Superior temporal gyrus (tissue), 1 donor: Measurements from ENCODE around the gene EMC9.

Experiments
- DNase-seq: peaks from one replicate; pipeline ENCODE4 v3.0.0-alpha.2; 2016; ENCODE audit errors: extremely low spot score

The EMC9 gene

DNA sequence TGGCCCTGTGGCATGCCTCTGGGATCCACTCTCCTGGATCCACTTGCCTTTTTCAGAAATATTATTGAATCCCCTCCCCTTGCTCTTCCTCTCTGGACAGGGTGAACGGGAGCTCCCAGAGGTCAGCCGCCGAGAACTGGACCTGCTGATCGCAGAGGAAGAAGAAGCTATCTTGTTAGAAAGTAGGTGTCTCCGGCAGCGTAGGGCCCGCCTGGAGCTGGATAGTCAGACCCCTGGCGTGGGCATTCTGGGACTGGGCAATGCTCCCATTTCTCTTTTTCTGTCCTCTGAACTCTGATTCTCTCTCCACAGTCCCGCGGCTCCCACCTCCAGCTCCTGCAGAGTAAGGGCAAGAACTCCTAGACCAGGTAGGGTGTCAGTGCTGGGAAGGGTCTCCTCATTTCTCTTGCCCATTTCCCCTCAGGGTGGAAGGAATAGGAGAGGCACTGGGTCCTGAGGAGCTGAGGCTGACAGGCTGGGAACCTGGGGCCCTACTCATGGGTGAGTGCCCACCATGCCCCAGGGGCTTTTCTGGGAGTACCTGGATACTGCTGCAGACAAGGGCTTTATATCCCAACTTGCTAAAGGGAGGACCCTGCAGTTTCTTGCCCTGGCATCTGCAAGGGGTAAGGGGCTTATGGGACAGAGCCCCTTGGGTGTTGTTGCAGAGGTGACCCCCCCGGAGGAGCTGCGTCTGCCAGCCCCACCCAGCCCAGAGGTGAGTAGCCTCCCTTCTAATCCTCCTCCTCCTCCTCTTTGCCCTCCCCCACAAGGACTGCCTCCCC is 35.8 kb upstream of the EMC9 start:
- DNase-seq, result no peak

DNA sequence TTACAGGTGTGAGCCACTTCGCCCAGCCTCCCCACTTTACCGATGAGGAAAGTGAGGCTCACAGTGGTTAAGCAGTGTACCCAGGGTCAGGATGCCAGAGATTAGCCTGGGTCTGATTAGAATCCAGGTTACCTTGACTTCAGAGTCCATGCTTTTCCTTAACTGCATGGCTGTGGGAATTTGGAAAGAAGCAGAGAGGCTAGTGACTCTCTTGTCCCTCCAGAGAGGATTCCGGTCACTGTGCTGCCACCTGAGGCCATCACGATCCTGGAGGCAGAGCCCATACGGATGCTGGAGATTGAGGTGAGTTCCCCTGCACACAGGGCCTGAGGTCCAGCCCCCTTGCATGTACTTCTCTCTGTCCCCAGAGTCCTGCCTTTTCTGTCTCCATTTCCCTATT is 35.2 kb upstream of the EMC9 start:
- DNase-seq, result no peak

GRCh38 chr14:24172871-24173281 is 31.5 kb upstream of the EMC9 start:
- DNase-seq, result peak; percentile 22

- peak; percentile 20 for DNase-seq
Measured at GRCh38 chr14:24172261-24172860, 31.0 kb upstream of the EMC9 start.

DNA sequence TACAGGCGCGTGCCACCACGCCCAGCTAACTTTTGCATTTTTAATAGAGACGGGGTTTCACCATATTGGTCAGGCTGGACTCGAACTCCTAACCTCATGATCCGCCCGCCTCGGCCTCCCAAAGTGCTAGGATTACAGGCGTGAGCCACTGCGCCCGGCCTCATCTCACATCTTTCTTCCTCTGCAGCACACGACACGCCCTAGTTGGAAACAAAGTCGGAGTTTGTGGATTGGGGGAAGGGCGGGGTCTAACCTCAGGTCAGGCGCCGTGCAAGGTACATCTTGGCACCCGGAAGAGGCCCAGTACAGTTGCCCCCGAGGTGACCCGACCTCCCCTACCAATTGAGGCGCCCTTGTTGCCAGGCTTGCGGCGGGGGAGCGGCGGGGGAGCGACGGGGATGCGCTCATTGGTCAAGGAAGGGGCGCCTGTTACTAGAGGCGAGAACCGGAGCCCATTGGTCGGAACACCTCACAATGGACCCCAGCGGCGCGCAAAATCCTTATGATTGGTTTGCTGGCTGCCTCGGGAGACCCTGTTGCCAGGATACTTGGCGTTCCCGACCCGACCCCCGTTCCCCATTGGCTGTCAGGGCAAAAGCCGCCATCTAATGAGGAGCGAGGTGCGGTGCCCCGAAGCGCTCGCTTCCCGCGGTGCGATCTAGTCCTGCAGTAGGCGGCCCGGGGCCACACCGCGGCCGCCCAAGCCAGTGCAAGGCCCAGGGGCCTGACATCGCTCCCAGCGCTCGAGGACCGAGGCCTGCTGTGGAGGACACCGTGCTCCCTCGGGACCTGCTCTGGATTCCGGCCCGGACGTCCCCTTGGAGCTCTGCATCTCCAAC is 30.2 kb upstream of the EMC9 start, which contains the start of gene REC8:
TSS of gene REC8 (plus strand) at position 659 of the 839 bp plus-strand sequence. CDS start 473 bp downstream, outside the sequence.
- DNase-seq, result peak; percentile 94

DNA sequence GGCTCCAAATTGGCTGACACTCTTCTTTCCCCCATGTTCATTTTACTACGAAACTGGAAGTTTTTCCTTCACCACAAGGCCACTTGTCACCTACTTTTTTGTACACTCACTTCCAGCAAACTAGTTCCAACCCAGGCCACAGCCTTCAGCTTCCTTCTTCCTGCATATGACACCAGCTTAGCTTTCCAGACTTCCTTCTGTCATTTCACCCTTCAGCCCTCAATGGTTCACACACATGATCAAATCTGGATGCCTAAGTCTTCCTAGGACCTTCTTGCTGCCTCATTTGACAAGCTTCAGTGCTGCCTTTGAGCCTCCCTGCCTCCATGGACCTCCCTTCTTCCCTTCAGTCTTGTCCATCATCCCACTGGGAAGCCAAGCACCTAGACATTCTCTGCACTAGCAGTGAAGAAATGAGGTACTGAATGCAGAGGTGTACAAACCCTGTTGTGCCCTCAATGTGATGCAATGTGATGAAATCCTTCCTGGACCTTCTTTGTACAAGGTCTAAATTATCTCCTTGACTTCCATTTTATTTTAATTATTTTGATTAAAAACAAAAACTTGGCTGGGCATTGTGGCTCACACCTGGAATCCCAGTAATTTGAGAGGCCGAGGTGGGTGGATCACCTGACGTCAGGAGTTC is 26.2 kb upstream of the EMC9 start:
- no peak for DNase-seq

DNA sequence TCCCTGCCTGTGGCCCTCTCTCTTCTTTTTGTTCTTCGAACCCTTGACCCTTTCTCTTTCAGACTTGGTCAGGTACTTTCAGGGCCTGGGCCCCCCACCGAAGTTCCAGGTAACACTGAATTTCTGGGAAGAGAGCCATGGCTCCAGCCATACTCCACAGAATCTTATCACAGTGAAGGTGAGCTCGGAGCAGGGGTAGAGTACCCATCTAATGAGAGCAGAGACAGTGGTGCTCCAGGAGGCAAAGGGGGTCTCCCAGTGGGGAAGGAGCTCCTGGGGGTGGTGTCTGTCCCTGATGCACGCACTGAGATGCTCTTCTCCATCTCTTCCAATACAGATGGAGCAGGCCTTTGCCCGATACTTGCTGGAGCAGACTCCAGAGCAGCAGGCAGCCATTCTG is 24.4 kb upstream of the EMC9 start:
- DNase-seq, result no peak

- DNase-seq, result no peak
Measured at GRCh38 chr14:24164518-24164991, 23.2 kb upstream of the EMC9 start.

- peak; percentile 26 for DNase-seq
Measured at GRCh38 chr14:24162093-24162492, 20.7 kb upstream of the EMC9 start.

GRCh38 chr14:24160850-24161804 is 19.7 kb upstream of the EMC9 start, which contains the start of gene IRF9:
Gene IRF9 (plus strand): TSS chr14:24161265. CDS start chr14:24162145, 880 bp downstream.
- DNase-seq, result peak; percentile 99

DNA sequence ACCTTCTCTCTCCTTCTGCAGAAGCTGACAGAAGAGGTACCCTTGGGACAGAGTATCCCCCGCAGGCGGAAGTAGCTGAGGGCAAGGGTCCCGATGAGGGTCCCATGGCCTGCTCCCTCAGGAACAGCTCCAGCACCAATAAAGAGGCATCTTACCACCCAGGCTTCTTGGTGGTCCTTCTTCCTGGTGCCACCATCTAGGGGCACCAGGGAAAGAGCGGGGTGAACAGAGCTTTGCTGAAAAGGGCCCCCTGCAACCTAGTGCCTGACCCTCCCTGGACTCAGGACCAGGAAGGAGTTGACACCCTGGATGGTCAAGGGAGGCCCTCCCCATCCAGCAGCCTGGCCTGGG is 19.1 kb upstream of the EMC9 start:
- DNase-seq, result no peak

- no peak for DNase-seq
Measured at GRCh38 chr14:24159777-24160498, 18.5 kb upstream of the EMC9 start.

DNA sequence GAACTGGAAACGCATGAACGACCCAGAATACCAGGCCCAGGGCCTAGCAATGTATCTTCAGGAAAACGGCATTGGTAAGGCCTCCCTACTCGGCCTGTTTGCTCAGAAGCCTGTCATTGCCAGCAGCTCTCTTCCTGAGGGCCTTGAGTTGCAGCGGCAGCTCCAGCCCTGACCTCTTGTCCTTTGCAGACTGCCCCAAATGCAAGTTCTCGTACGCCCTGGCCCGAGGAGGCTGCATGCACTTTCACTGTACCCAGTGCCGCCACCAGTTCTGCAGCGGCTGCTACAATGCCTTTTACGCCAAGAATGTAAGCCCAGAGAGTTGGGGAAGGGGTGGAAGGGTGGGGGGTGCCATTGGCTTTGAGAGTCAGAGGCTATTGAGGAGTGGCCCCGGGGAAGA is 15.9 kb upstream of the EMC9 start:
- DNase-seq, result no peak

GRCh38 chr14:24156840-24157239 is 15.4 kb upstream of the EMC9 start:
- no peak for DNase-seq

DNA sequence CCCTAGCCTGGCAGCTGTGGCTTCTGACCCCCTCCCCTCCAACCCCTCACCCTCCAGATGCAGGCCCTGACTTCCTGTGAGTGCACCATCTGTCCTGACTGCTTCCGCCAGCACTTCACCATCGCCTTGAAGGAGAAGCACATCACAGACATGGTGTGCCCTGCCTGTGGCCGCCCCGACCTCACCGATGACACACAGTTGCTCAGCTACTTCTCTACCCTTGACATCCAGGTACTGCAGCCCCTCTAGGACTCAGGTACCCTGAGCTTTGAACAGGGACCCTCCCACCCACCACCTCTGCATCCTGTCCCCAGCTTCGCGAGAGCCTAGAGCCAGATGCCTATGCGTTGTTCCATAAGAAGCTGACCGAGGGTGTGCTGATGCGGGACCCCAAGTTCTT is 13.7 kb upstream of the EMC9 start:
- no peak for DNase-seq

- DNase-seq, result no peak
Measured at GRCh38 chr14:24151404-24152080, 10.2 kb upstream of the EMC9 start.

- DNase-seq, result no peak
Measured at GRCh38 chr14:24150993-24151392, 9.6 kb upstream of the EMC9 start.

GRCh38 chr14:24150567-24150966 is 9.2 kb upstream of the EMC9 start:
- no peak for DNase-seq

DNA sequence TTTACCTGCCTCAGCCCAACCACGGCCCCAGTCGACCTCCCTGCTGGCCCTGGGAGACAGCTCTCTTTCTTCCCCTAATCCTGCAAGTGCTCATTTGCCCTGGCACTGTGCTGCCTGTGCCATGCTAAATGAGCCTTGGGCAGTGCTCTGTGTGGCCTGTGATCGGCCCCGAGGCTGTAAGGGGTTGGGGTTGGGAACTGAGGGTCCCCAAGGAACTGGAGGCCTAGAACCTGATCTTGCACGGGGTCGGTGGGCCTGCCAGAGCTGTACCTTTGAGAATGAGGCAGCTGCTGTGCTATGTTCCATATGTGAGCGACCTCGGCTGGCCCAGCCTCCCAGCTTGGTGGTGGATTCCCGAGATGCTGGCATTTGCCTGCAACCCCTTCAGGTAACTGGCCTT is 8.7 kb upstream of the EMC9 start:
- DNase-seq, result no peak
